Omental fat pad (tissue), 4 donors: Measurements from ENCODE around the gene ZNF219. TPM values are rescaled to one million over a fixed set of nuclear protein-coding genes. Genes with fewer than 3 reads are reported as not detected.

Source experiments
- ATAC-seq: fragments of 150-250 bp; one replicate; pipeline ENCODE4 v1.9.1; 2016; ENCODE audit warnings: mild to moderate bottlenecking, moderate library complexity; ENCODE audit not compliant: low FRiP score
- DNase-seq: peaks from one replicate; pipeline ENCODE4 v3.0.0-alpha.2; 2019; ENCODE audit warnings: low spot score
- total RNA-seq, 4 donors: library from RNA; depleted of rRNA; stranded (reverse); fragments of >200 nt; gene quantifications; one replicate each; pipeline ENCODE4 v1.1.0, GENCODE V29; 2016
- TF ChIP-seq, protein P1 (sequence below), 3 donors: fragments of 450-650 bp; IDR thresholded peaks; one replicate each; pipeline ENCODE4 v1.5.1; 2016 to 2017; ENCODE audit warnings: antibody characterized with exemption in 3 of 3, mild to moderate bottlenecking in 3 of 3, moderate library complexity in 2 of 3

Gene ZNF219
- total RNA-seq, 4 donors from 2014 or later: 19.2 to 56.3 (median 38.1) TPM

DNA sequence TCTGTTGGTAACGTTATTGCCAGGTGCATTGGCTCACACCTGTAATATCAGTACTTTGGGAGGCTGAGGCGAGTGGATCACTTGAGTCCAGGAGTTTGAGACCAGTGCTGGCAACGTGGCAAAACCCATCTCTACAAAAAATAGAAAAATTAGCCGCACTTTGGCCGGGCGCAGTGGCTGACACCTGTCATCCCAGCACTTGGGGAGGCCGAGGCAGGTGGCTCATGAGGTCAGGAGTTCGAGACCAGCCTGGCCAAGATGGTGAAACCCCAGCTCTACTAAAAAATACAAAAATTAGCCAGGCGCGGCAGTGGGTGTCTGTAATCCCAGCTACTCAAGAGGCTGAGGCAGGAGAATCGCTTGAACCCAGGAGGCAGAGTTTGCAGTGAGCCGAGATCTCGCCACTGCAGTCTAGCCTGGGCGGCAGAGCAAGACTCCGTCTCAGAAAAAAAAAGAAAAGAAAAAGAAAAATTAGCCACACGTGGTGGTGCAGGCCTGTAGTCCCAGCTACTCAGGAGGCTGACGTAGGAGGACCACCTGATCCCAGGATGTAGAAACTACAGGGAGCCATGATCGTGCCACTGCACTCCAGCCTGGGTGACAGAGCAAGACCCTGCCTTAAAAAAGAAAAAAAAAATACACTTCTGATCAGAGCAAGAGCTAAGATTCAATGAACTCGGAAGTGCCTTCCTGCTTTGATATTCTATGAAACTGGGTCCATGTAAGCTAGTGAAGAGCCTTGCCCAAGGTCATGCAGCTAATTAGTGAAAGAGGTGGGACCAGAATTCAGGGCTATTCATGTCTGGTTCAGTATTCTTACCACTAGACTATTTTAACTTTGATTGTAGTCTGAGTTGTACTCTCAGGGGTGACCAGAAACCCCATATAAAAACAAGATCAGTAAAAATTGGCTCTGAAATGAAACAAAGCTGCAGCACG is 45.0 kb downstream of the ZNF219 start:
- ATAC-seq (no peak), DNase-seq (no peak)
- TF ChIP-seq, protein P1, sequence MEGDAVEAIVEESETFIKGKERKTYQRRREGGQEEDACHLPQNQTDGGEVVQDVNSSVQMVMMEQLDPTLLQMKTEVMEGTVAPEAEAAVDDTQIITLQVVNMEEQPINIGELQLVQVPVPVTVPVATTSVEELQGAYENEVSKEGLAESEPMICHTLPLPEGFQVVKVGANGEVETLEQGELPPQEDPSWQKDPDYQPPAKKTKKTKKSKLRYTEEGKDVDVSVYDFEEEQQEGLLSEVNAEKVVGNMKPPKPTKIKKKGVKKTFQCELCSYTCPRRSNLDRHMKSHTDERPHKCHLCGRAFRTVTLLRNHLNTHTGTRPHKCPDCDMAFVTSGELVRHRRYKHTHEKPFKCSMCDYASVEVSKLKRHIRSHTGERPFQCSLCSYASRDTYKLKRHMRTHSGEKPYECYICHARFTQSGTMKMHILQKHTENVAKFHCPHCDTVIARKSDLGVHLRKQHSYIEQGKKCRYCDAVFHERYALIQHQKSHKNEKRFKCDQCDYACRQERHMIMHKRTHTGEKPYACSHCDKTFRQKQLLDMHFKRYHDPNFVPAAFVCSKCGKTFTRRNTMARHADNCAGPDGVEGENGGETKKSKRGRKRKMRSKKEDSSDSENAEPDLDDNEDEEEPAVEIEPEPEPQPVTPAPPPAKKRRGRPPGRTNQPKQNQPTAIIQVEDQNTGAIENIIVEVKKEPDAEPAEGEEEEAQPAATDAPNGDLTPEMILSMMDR (IDR thresholded peaks at IDR 0.05): no peak

DNA sequence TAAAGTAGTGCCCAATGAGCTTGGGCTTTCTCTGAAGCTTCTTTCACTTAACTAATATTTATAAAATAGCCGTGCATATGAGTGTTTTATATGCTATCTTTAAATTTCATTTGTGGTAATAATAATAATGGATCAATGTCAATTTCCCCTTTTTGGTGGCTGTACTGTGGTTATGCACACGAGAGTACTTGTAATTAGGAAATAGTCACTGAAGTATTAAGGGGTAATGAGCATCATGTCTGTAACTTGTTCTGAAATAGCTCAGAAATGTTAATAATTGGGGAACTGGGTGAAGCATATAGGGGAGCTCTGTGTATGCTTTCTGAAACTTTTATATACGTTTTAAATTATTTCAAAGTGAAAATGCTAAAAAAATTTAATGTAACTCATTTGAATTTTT is 47.9 kb downstream of the ZNF219 start:
- no peak for ATAC-seq
- DNase-seq: no peak
- TF ChIP-seq, protein P1 (IDR thresholded peaks at IDR 0.05): no peak

DNA sequence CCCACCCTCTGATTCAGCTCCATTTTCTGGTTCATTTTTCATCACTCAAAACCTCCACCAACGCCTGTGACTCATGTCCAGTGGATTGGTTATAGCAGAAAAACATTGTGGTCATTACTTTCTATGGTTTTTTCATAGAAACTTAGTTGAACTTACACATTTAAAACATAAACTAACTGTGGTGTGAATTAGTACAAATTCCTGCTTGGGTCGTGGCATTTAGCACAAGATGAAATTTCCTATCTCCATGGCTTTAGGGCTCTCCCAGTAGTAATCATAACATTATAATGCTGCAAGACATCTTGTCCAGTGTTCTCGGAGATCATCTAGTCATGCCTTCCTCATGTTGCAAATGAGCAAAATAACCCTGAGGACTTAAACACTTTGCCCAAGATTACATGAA is 49.2 kb downstream of the ZNF219 start:
- TF ChIP-seq, protein P1 (IDR thresholded peaks at IDR 0.05): no peak
- DNase-seq (no peak), ATAC-seq (no peak)

DNA sequence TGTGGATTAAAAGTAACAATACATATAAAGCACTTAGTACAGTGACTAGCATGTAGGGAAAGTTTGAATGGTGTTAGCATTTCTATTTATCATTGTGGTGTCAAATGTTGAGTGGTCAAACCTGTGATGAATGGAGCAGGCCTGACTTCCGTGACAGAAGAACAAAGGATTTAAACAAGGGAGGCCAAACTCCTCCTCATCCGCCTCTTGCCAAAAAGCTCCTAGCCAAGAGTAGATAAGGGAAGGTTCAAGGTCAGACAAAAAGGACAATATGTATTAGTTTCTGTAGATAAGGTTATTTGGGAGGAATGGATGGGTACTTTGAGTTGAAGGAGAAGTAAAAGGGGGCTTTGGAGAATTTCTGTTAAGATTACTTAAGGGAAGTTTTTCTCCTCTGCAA is 49.8 kb downstream of the ZNF219 start:
- ATAC-seq (no peak), DNase-seq (no peak)
- TF ChIP-seq, protein P1 (IDR thresholded peaks at IDR 0.05): no peak

DNA sequence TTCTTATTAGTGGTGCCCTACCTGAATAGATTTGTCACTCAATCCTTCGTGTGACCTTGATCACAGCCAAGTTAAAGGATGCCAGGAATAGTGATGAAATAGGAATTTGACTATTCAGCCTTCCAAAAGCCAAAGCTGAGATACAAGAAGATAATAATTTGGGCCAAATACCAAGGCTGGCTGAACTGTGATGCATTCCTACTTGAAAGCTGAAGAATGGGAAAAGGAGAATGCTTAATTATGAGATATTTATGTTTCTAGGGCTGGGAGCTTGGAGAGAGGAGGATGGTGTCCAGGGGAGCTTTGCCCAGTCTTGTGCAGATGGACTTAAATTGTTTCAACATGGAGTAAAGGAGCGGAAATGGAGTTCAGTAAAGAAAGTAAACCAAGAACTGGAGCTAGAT is 51.1 kb downstream of the ZNF219 start:
- no peak for DNase-seq
- TF ChIP-seq, protein P1 (IDR thresholded peaks at IDR 0.05): no peak
- no peak for ATAC-seq

DNA sequence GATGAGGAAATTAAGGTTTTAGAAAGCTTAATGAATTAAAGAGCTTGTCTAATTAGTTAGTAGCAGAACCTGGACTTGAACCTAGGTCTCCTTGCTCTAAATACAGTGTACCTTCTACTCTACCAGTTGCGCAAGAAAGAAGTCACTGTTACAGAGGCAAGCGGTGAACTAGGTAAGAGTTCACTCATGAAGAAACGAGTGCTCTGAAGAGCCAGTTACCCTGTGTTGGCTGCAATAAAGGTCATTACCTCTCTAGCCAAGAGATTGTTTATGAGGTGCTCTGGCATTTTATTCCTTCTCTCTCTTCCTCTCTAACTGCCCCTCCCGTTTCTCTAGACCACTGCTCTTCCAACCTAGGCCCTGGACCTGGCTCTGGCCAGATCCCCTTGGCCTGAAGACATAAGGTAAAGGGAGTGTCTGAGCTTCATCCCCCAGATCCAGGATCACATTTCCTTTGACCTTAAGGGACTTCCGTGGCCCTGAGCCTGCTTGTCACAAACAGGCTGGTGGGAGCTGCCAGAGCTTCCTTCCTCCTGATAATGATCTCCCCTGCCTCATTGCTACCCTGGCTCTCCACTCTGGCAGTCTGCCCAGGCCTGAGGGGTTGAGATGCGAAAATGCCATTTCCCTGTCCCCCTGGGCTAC is 54.4 kb downstream of the ZNF219 start:
- ATAC-seq: no peak

More for the DNA sequence above, 54.4 kb downstream of the ZNF219 start:
- TF ChIP-seq, protein P1 (IDR thresholded peaks at IDR 0.05): no peak
- DNase-seq: no peak
